HG03025 (cell line): Measurements from ENCODE around the gene CACNA1H.
"Not testable (repeated sequence)": the region's sequence is repeated elsewhere in the genome, so short reads cannot be mapped to it uniquely, and the experiment has no call there.

Source experiments
- ATAC-seq: cut with Tn5 transposase; IDR thresholded peaks from one replicate; pipeline ENCODE4 v1.9.1; 2021; ENCODE audit warnings: mild to moderate bottlenecking, moderate library complexity; ENCODE audit not compliant: unreplicated experiment, low FRiP score

Gene CACNA1H

GRCh38 chr16:1261131-1261892 is 108.4 kb downstream of the CACNA1H start:
- ATAC-seq, result no peak

- no peak for ATAC-seq
Measured at GRCh38 chr16:1262210-1262845, 109.4 kb downstream of the CACNA1H start.

DNA sequence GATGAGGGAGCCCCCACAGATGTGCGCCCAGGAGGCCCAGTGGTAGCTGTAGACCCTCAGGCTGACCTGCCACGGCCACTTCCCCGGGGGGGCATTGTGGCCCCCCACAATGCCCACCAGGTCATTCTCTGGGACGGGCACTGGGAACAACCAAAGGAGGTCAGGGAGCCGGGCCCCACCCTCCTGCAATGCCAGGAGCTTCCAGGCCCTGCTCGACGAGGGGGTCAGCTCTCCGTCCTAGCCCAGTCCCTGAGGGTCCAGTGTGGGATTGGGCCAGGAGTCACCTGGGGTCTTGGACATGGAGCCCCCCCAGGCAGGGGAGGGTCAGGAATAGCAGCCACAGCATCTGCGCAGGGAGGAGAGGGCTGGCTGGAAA is 109.9 kb downstream of the CACNA1H start:
- ATAC-seq, result no peak

- ATAC-seq, result no peak
Measured at GRCh38 chr16:1263591-1264344, 110.9 kb downstream of the CACNA1H start.

- no peak for ATAC-seq
Measured at GRCh38 chr16:1264345-1265089, 111.6 kb downstream of the CACNA1H start.

DNA sequence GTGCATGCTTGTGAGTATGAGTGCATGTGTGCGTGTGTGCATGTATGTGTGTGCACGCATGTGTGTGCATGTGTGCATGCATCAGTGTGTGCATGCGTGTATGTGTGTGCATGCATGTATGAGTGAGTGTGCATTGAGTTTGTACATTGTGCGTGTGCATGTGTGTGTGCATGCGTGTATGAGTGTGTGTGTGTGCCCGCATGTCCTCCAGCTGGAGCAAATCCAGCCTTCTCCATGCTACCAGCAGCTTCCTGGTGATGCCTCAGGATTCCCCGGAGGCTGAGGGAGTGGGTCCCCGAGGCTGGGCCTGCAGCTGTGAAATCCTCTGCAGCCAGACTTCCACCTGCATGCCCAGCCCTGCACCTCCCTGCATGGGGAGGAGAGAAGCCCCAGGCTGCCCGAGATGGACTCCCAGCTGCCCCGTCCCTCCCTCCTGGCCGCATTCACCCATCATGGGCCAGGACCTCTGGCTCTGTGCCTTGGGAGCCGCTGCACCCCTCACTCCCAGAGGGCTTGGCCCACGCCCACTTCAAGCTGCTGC is 112.3 kb downstream of the CACNA1H start:
- ATAC-seq, result no peak

- no peak for ATAC-seq
Measured at GRCh38 chr16:1265826-1266225, 112.9 kb downstream of the CACNA1H start.

GRCh38 chr16:1269418-1269817 is 116.5 kb downstream of the CACNA1H start:
- ATAC-seq, result not testable (repeated sequence)

- no peak for ATAC-seq
Measured at GRCh38 chr16:1271380-1271723, 118.4 kb downstream of the CACNA1H start.
